Stomach (tissue), 4 donors: ENCODE data around the gene PPP2R2B.

Experiments
- EP300 ChIP-seq: sonication (generic); formaldehyde crosslinking; IDR thresholded peaks from one replicate; pipeline ENCODE4 v1.6.1; 2017; ENCODE audit warnings: antibody characterized with exemption
- POLR2A ChIP-seq, 4 donors: fragments of 450-650 bp; IDR thresholded peaks; one replicate each; pipeline ENCODE4 v1.6.1; 2016; ENCODE audit warnings: antibody characterized with exemption in 4 of 4, control low read depth in 2 of 4, mild to moderate bottlenecking in 1 of 4, moderate library complexity in 1 of 4
- POLR2AphosphoS5 ChIP-seq, 3 donors: sonication (generic); formaldehyde crosslinking; IDR thresholded peaks; one replicate each; pipeline ENCODE4 v1.6.1; 2016; ENCODE audit warnings: antibody characterized with exemption in 3 of 3
- TF ChIP-seq, protein P1 (sequence below), 7 experiments: fragments of 450-650 bp in 4 of 7; fragments of 200-600 bp in 3 of 7; sonication (generic) in 3 of 7; IDR thresholded peaks; one replicate each; pipeline ENCODE4 v1.5.1; 2016 to 2019; ENCODE audit warnings: antibody characterized with exemption in 7 of 7, control low read depth in 2 of 7, mild to moderate bottlenecking in 1 of 7

DNA sequence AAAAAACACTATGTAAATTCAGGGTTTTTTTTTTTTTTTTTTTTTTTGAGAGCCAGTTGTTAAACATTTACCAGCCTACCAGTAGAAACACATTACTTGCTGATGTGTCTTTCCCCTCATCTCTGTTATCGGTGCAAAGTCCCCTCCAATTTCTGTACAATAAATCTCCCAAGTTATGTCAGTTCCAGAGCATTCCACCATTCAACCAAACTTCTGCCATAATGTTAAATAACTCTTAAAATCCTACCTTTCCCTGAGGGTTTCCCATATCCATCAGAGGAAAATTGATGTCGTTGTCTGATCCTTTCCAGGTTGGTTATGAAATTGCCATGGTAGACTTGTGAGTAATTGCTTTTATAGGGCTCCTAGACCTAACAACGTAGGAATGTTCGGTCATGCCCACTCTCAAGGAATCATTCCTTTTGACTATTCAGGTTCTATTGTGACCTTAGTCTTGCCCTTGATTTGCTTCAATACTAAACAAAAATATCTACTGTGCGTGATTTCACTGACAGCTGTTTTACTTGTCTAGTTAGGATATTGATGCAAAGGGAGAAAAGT lies 5.6 kb upstream of the PPP2R2B start:
- TF ChIP-seq, protein P1, sequence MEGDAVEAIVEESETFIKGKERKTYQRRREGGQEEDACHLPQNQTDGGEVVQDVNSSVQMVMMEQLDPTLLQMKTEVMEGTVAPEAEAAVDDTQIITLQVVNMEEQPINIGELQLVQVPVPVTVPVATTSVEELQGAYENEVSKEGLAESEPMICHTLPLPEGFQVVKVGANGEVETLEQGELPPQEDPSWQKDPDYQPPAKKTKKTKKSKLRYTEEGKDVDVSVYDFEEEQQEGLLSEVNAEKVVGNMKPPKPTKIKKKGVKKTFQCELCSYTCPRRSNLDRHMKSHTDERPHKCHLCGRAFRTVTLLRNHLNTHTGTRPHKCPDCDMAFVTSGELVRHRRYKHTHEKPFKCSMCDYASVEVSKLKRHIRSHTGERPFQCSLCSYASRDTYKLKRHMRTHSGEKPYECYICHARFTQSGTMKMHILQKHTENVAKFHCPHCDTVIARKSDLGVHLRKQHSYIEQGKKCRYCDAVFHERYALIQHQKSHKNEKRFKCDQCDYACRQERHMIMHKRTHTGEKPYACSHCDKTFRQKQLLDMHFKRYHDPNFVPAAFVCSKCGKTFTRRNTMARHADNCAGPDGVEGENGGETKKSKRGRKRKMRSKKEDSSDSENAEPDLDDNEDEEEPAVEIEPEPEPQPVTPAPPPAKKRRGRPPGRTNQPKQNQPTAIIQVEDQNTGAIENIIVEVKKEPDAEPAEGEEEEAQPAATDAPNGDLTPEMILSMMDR (IDR thresholded peaks at IDR 0.05) = no peak
- no peak for TF ChIP-seq POLR2A (IDR thresholded peaks at IDR 0.05)
- TF ChIP-seq POLR2AphosphoS5 (IDR thresholded peaks at IDR 0.05) = no peak
- no peak for TF ChIP-seq EP300
